Keratinocyte (primary cell): ENCODE measurements around the gene AHNAK2.
"Not testable (repeated sequence)": the region's sequence is repeated elsewhere in the genome, so short reads cannot be mapped to it uniquely, and the experiment has no call there.

ENCODE experiments used
- CTCF ChIP-seq, 3 experiments: IDR thresholded peaks in 1 of 3; conservative IDR thresholded peaks in 1 of 3; optimal IDR thresholded peaks in 1 of 3; 2 replicates in 2 of 3; 3 replicates in 1 of 3; pipeline versions ENCODE3 to v1.5.1; 2011; ENCODE audit warnings: low read length in 3 of 3, mild to moderate bottlenecking in 3 of 3, moderate library complexity in 2 of 3, control low read depth in 1 of 3, inconsistent platforms in 1 of 3; ENCODE audit not compliant: insufficient read depth in 2 of 3; ENCODE audit errors: extremely low read depth in 1 of 3
- EZH2 ChIP-seq: IDR thresholded peaks from one replicate; pipeline ENCODE4 v1.6.1; 2012; ENCODE audit warnings: inconsistent platforms, mild to moderate bottlenecking, low read length, moderate library complexity

DNA sequence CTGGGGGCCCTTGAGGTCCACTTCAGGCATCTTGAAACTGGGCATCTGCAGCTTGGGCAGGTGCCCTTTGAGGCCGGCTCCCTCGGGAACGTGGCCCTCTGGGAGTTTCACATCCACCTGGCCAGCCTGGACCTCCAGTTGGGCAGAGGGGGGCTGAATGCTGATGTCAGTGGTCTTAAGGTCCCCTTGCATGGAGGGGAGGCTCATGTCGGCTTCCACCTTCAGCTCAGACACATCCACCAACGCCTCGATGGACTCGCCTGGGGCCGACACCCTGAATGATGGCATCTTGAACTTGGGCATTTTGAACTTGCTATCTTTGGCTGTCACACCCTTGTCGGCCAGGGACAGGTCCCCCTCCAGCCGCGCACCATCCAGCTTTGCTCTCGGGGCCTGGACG is 31.0 kb downstream of the AHNAK2 start:
- not testable (repeated sequence) for TF ChIP-seq CTCF (optimal IDR thresholded peaks at IDR 0.05 in 1 of 3, IDR thresholded peaks at IDR 0.05 in 1 of 3, conservative IDR thresholded peaks at IDR 0.05 in 1 of 3; ENCODE audit: extremely low read depth in 1 of 3, insufficient read depth in 2 of 3, low read length in 3 of 3); EZH2
